K562 (cell line): ENCODE results near the gene ZNF692. TPM values are rescaled to one million over a fixed set of nuclear protein-coding genes. Genes with fewer than 3 reads are reported as not detected.

Experiments
- ARNT ChIP-seq, 2 experiments: fragments of 450-650 bp; IDR thresholded peaks; 2 replicates each; pipeline ENCODE4 v1.6.1; 2016; ENCODE audit warnings: mild to moderate bottlenecking in 1 of 2
- DPF2 ChIP-seq: fragments of 450-650 bp; IDR thresholded peaks from 2 replicates; pipeline ENCODE4 v1.6.1; 2016
- ESRRA ChIP-seq: fragments of 450-650 bp; IDR thresholded peaks from 2 replicates; pipeline ENCODE4 v1.6.1; 2014; ENCODE audit warnings: low read depth, mild to moderate bottlenecking, moderate library complexity, borderline replicate concordance
- FOXK2 ChIP-seq, 2 experiments: fragments of 450-650 bp; IDR thresholded peaks in 1 of 2; conservative IDR thresholded peaks in 1 of 2; 2 replicates each; pipeline ENCODE4 v1.6.1; 2016; ENCODE audit warnings: low read depth in 2 of 2, mild to moderate bottlenecking in 1 of 2
- GTF2B ChIP-seq: IDR thresholded peaks from 2 replicates; pipeline ENCODE4 v1.6.1; 2011; ENCODE audit not compliant: insufficient read length; ENCODE audit errors: extremely low read depth
- HDAC2 ChIP-seq: fragments of 450-650 bp; IDR thresholded peaks from 2 replicates; pipeline ENCODE4 v1.6.1; 2016; ENCODE audit warnings: mild to moderate bottlenecking
- NKRF ChIP-seq: fragments of 450-650 bp; IDR thresholded peaks from 2 replicates; pipeline ENCODE4 v1.6.1; 2016; ENCODE audit warnings: borderline replicate concordance
- PHF20 ChIP-seq: fragments of 450-650 bp; IDR thresholded peaks from 2 replicates; pipeline ENCODE4 v1.6.1; 2018; ENCODE audit not compliant: partially characterized antibody
- POLR2AphosphoS5 ChIP-seq: IDR thresholded peaks from 2 replicates; pipeline ENCODE4 v1.6.1; 2011; ENCODE audit warnings: mild to moderate bottlenecking, low read depth, low read length, moderate library complexity; ENCODE audit not compliant: control insufficient read depth, insufficient read depth
- PRDM10 ChIP-seq: fragments of 450-650 bp; IDR thresholded peaks from 2 replicates; pipeline ENCODE4 v1.6.1; 2018; ENCODE audit not compliant: partially characterized antibody
- RAD21 ChIP-seq, 2 experiments: fragments of 250-450 bp in 1 of 2; fragments of 450-650 bp in 1 of 2; sonication (Bioruptor Pico) in 1 of 2; formaldehyde crosslinking in 1 of 2; IDR thresholded peaks in 1 of 2; conservative IDR thresholded peaks in 1 of 2; 2 replicates each; pipeline versions ENCODE4 v1.4.0 to v1.8.0; 2020 to 2022; ENCODE audit warnings: mild to moderate bottlenecking in 2 of 2, moderate library complexity in 1 of 2
- SUPT5H ChIP-seq: fragments of 450-650 bp; IDR thresholded peaks from 2 replicates; pipeline ENCODE4 v1.6.1; 2016
- ZBTB26 ChIP-seq: fragments of 450-650 bp; formaldehyde crosslinking; IDR thresholded peaks from 2 replicates; pipeline ENCODE4 v1.4.0; 2022; ENCODE audit warnings: missing genetic modification characterization
- ZNF57 ChIP-seq: fragments of 450-650 bp; formaldehyde crosslinking; IDR thresholded peaks from 2 replicates; pipeline ENCODE4 v1.4.0; 2020; ENCODE audit warnings: mild to moderate bottlenecking, moderate library complexity
- ZNF699 ChIP-seq: fragments of 250-450 bp; sonication (Bioruptor Pico); IDR thresholded peaks from 2 replicates; pipeline ENCODE4 v1.8.0; 2021; ENCODE audit warnings: mild to moderate bottlenecking, moderate library complexity; ENCODE audit not compliant: insufficient replicate concordance
- polyA plus RNA-seq, 8 experiments: library from polyadenylated mRNA; depleted of rRNA in 4 of 8; stranded (reverse) in 5 of 8; unstranded in 3 of 8; fragments of >200 nt; fragmentation: Nextera tagmentation in 2 of 8; fragmentation: Illumina TruSeq in 1 of 8; extraction: Ambion mirVana in 2 of 8; extraction: Trizol in 1 of 8; gene quantifications; 2 replicates each; pipeline versions ENCODE4 v1.2.1 to v1.2.3, GENCODE V29; 2011 to 2014; ENCODE audit warnings: inconsistent platforms in 1 of 8, missing spikeins in 1 of 8
- total RNA-seq, 7 experiments: library from RNA; depleted of rRNA in 6 of 7; stranded (reverse); fragments of >200 nt in 6 of 7; fragmentation: Illumina TruSeq in 2 of 7; extraction: Trizol in 2 of 7; gene quantifications; 2 replicates each; pipeline versions ENCODE4 v1.2.1 to v1.2.3, GENCODE V29; 2011 to 2021; ENCODE audit warnings: low replicate concordance in 1 of 7
- TF ChIP-seq, protein P1 (sequence below): fragments of 450-650 bp; IDR thresholded peaks from 2 replicates; pipeline ENCODE4 v1.6.1; 2017; ENCODE audit warnings: antibody characterized with exemption
- TF ChIP-seq, protein P2 (sequence below): fragments of 450-650 bp; IDR thresholded peaks from 2 replicates; pipeline ENCODE4 v1.7.0; 2016; ENCODE audit warnings: borderline replicate concordance

The ZNF692 gene
- total and polyA plus RNA-seq, 9 of the 15 experiments (the other 6 are each of a cell fraction or from before 2014, with no cell fraction given), result 8.4 to 143 (median 55.9) TPM

DNA sequence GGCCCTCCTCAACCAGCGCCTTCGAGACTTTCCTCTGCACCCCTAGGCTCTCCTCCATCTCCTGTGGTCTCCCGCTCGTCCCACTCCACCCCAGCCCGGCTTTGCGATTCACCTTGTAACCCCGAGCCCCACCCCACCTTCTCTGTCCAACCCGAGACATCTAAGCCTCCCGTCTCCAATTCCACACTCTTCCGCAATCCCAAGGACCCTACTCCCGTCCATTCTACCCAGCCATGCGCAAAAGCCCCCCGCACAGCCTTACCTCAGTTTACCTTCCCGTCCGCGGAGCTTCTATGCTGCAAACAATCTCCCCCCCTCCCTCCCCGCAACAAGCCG, 33.3 kb downstream of the ZNF692 start (continued):
- peak; percentile 82 to 88; a peak in 3 of 4 replicates for TF ChIP-seq FOXK2 (conservative IDR thresholded peaks at IDR 0.05 in 1 of 2, IDR thresholded peaks at IDR 0.05 in 1 of 2; ENCODE audit: low read depth in 2 of 2)
- TF ChIP-seq RAD21 (CRISPR knock-in tag; conservative IDR thresholded peaks at IDR 0.05 in 1 of 2, IDR thresholded peaks at IDR 0.05 in 1 of 2), result no peak; a peak in 1 of 4 replicates
- no peak for TF ChIP-seq GTF2B
- peak; percentile 55 for TF ChIP-seq DPF2
- peak; percentile 78 for TF ChIP-seq PHF20
- peak; percentile 78 for TF ChIP-seq SUPT5H
- peak; percentile 84 for TF ChIP-seq NKRF
- peak; percentile 48 for TF ChIP-seq POLR2AphosphoS5
- TF ChIP-seq ARNT (IDR thresholded peaks at IDR 0.05), result peak; percentile 38 to 43; a peak in 2 of 4 replicates
- 0 out of 2 replicates have a peak, but pooled peaks have one; percentile 26 for TF ChIP-seq ZNF57 (CRISPR knock-in tag)
- no peak for TF ChIP-seq ZNF699
- TF ChIP-seq, protein P1, sequence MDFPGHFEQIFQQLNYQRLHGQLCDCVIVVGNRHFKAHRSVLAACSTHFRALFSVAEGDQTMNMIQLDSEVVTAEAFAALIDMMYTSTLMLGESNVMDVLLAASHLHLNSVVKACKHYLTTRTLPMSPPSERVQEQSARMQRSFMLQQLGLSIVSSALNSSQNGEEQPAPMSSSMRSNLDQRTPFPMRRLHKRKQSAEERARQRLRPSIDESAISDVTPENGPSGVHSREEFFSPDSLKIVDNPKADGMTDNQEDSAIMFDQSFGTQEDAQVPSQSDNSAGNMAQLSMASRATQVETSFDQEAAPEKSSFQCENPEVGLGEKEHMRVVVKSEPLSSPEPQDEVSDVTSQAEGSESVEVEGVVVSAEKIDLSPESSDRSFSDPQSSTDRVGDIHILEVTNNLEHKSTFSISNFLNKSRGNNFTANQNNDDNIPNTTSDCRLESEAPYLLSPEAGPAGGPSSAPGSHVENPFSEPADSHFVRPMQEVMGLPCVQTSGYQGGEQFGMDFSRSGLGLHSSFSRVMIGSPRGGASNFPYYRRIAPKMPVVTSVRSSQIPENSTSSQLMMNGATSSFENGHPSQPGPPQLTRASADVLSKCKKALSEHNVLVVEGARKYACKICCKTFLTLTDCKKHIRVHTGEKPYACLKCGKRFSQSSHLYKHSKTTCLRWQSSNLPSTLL, result peak; percentile 52; the same call in 1 of the 2 replicates
- TF ChIP-seq ZBTB26 (CRISPR knock-in tag), result peak; percentile 83; the same call in 1 of the 2 replicates
- TF ChIP-seq PRDM10, result peak; percentile 43
- TF ChIP-seq ESRRA, result no peak
- no peak for TF ChIP-seq HDAC2
- TF ChIP-seq, protein P2, sequence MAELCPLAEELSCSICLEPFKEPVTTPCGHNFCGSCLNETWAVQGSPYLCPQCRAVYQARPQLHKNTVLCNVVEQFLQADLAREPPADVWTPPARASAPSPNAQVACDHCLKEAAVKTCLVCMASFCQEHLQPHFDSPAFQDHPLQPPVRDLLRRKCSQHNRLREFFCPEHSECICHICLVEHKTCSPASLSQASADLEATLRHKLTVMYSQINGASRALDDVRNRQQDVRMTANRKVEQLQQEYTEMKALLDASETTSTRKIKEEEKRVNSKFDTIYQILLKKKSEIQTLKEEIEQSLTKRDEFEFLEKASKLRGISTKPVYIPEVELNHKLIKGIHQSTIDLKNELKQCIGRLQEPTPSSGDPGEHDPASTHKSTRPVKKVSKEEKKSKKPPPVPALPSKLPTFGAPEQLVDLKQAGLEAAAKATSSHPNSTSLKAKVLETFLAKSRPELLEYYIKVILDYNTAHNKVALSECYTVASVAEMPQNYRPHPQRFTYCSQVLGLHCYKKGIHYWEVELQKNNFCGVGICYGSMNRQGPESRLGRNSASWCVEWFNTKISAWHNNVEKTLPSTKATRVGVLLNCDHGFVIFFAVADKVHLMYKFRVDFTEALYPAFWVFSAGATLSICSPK, result no peak
